ENCODE data around the gene VRK1.

VRK1 gene

DNA sequence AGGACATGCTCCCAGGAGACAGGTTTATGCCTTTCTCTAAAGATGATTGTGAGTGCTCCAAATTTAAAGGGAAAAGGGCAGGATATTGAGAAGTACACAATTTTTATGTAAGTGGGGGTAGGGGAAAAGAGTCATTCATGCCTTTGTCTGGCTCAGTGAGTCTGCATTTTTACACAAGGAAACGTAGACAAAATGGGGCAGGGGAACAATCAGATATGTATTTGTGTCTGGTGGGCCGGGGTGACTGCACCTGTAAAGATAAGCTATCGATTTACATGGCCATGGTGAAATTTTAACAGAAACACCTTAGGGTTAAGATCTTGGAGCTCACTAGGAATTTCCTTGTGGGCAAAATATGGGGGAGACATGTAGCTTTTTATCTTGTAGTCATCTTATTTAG lies 123.6 kb downstream of the VRK1 start:
- no peak for DNase-seq (ENCODE audit: low read depth in 2 of 2)

DNA sequence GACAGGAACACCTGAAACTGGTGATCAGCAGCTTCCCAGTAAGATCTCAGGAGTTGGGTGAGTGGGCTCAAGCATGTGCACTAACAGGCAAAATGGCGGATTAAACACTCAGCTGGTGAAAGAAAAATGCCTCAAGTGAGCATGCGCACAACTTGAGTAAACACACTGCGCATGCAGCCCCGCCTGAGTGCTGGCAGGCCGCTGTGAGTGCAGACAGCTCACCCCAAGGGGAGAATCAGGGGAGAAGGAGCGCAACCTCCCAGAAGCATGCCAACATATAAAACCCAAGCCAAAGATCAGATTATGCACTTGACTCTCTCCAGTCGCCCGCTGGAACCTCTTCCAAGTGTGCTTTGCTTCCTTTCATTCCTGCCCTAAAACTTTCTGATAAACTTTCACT lies 125.8 kb downstream of the VRK1 start:
- no peak for DNase-seq (ENCODE audit: low read depth in 2 of 2)

DNA sequence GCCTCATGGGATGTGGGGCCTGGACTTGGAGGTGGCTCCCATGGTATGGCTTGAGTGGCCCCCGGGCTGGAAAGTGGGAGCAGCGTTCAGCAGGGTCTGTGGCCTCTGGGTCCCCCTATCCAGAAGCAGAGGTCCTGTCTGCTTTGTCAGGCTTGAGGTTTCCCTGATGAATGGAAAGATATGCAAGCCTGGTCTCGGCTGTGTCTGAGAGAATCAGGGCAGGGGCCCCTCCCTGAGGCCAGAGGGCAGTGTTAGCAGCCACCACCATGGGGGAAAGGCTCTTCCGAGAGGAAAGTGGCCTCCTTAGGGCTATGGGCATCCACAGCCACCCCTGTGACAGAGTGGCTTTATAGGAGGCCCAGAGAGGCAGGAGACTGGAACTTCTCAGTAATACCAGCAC lies 128.2 kb downstream of the VRK1 start:
- no peak for DNase-seq (ENCODE audit: low read depth in 2 of 2)

- DNase-seq (ENCODE audit: low read depth in 2 of 2): no peak
These were observed 128.8 kb downstream of the VRK1 start for GRCh38 chr14:96926001-96926400.

- DNase-seq (ENCODE audit: low read depth in 2 of 2): no peak
These were observed 131.7 kb downstream of the VRK1 start for GRCh38 chr14:96928779-96929380.

DNA sequence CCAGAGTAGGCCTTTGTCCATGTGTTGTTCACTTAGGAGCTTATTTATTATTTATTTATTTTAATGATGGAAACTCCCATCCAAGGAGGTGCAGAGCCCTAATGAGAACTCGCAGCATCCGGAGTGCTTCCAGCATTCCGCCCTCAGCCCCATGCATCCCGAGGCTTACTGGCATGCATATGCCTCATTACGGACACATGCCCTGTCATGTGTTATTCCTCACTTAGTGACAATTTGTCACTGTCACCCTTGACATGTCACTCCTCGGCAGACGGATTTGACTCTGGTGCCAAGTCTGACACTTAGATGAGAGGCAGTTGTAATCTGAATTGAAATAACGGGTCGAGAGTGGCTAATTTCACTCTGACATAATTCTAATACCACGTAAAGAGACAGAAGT lies 132.8 kb downstream of the VRK1 start:
- no peak for DNase-seq (ENCODE audit: low read depth in 2 of 2)

GRCh38 chr14:96930526-96930925 lies 133.3 kb downstream of the VRK1 start:
- DNase-seq (ENCODE audit: low read depth in 2 of 2): no peak
